HG03378 (cell line): ENCODE data around the gene BOLA3.
"Not testable (repeated sequence)": the region's sequence is repeated elsewhere in the genome, so short reads cannot be mapped to it uniquely, and the experiment has no call there.

ENCODE experiments used
- ATAC-seq: cut with Tn5 transposase; IDR thresholded peaks from one replicate; pipeline ENCODE4 v1.9.1; 2021; ENCODE audit warnings: mild to moderate bottlenecking, moderate library complexity; ENCODE audit not compliant: unreplicated experiment

Gene BOLA3

DNA sequence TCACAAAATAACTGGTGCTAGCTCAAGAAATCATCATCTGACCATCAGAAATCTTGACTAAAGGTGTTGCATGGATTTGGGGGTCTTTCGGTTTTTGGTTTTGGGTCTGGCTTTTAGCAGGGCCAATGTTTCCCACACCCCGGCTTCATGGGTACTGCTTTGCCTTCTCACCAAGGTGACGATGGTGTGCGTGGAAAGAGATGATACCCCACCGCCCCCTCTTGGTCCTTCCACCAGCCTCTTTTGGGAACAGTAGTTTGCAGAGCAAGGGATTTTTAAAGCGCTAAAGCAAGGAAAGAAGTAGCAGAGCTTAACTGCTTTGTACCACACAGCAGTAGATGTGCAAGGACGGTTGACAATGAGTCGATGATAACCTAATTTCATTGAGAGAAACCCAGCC, 42.3 kb downstream of the BOLA3 start:
- no peak for ATAC-seq

DNA sequence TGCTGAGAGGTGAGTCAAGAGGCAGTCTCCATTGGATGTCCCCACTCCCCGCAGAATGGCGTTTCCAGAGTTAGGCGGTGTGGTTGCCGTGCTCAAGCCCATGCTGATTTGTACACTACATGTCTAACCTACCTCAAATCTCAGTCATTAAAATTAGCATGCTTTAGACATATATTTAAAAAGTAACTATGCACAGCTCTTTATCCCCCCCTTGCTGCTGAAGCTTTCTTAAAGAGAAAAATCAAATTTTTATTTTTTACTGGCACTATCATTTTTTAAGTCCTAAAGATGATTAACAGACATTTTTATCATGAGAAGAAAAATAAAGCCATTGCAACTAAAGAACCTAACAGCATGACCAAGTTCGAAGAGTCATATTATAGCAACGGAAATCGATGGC, 42.9 kb downstream of the BOLA3 start:
- no peak for ATAC-seq

DNA sequence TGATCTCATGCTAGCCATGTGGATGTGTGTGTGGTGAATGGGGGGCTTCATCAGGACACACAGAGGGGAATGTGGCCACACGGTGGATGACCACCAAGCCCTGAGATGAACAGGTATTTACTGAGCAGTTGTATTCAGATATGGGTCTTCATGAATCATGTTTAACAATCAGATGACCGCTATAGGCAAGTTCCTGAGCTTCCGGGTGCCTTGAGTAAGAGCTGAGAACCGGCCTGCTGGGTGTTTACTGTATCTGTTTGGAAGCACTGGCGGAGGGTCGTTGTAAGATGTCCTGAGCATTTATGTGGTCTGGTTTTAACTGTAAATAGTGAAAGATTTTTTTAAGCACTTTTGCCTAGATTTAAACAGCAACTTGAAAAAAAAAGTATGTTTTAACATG, 43.9 kb downstream of the BOLA3 start:
- ATAC-seq, result no peak

DNA sequence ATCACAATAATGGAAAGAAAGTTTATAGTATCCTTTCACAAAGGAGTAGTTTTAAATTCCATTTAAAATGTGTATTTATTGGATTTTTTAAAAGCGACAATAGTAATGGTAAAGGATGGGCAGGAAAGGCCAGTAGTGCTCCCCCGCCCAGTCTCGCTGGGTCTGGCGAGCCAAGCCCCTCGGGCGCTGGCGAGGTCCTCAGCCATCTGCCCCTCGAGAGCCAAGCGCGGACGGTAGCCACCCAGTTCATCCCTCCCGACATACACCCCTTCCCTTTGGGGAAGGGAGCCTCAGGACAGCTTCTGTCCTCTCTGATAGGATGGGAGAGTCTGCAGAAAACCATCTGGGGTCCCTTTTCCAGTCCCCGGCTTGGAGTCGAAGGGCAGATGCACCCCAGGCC, 45.2 kb downstream of the BOLA3 start:
- ATAC-seq, result no peak

DNA sequence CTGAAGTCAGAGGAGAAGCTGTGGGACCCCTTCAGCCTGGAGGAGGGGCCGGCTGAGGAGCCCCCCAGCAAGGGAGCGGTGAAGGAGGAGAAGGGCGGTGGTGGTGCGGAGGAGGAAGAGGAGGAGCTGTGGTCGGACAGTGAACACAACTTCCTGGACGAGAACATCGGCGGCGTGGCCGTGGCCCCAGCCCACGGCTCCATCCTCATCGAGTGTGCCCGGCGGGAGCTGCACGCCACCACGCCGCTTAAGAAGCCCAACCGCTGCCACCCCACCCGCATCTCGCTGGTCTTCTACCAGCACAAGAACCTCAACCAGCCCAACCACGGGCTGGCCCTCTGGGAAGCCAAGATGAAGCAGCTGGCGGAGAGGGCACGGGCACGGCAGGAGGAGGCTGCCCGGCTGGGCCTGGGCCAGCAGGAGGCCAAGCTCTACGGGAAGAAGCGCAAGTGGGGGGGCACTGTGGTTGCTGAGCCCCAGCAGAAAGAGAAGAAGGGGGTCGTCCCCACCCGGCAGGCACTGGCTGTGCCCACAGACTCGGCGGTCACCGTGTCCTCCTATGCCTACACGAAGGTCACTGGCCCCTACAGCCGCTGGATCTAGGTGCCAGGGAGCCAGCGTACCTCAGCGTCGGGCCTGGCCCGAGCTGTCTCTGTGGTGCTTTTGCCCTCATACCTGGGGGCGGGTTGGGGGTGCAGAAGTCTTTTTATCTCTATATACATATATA, 46.0 kb downstream of the BOLA3 start:
- ATAC-seq, result no peak

DNA sequence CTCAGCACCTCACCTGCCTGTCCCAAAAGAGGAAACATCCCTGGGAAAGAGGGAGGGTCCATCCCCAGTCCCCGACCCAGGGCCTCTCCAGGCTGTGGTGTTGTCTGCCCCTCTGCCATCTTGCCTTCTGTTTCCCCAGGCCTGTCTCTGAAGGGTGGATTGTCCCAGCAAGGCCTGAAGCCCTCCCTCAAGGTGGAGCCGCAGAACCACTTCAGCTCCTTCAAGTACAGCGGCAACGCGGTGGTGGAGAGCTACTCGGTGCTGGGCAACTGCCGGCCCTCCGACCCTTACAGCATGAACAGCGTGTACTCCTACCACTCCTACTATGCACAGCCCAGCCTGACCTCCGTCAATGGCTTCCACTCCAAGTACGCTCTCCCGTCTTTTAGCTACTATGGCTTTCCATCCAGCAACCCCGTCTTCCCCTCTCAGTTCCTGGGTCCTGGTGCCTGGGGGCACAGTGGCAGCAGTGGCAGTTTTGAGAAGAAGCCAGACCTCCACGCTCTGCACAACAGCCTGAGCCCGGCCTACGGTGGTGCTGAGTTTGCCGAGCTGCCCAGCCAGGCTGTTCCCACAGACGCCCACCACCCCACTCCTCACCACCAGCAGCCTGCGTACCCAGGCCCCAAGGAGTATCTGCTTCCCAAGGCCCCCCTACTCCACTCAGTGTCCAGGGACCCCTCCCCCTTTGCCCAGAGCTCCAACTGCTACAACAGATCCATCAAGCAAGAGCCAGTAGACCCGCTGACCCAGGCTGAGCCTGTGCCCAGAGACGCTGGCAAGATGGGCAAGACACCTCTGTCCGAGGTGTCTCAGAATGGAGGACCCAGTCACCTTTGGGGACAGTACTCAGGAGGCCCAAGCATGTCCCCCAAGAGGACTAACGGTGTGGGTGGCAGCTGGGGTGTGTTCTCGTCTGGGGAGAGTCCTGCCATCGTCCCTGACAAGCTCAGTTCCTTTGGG, 47.2 kb downstream of the BOLA3 start:
- ATAC-seq, result no peak

DNA sequence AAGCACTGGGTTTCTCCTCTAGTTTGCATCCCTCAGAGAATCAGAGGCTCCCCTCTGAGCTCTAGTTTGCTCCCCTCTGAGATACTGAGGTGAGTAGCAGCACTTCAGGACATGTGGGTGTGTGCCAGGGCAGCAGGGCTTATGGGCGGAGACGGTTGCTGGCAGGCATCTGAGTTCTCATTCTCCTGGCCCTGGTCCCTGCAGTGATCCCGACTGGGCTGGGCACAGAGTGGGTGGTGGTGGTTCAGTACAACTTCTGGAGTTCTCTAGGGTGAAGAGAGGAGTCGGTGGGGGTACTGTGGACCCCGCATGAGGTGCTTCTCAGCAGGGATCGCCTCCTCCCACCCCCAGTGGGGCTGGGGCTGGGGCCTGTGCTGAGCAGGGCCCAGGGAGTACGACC, 47.9 kb downstream of the BOLA3 start:
- ATAC-seq, result no peak

DNA sequence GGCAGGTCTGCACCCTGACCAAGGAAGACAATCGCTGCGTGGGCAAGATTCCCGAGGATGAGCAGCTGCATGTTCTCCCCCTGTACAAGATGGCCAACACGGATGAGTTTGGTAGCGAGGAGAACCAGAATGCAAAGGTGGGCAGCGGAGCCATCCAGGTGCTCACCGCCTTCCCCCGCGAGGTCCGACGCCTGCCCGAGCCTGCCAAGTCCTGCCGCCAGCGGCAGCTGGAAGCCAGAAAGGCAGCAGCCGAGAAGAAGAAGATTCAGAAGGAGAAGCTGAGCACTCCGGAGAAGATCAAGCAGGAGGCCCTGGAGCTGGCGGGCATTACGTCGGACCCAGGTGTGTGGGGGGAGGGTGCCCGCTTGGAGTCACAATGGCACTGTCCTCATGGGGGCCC, 48.4 kb downstream of the BOLA3 start:
- ATAC-seq, result no peak

DNA sequence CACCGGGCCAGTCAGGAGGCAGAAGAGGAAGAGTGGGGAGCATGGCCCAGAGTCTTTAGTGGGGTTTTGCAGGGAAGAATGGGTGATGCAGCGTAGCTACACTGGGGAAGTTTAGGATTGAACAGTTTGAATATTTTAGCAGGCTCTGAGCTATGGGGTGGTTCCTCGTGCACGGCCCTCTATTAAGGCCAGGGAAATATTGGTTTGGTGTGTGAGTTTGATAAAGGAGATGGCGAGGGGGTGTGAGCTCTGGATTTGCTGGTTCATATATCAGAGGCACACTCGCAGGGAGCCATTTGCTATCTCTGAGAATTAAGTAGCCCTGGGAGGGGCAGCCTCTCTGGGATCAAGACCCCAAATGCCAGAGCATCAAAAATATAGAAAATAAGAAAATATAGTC, 50.1 kb downstream of the BOLA3 start:
- no peak for ATAC-seq

DNA sequence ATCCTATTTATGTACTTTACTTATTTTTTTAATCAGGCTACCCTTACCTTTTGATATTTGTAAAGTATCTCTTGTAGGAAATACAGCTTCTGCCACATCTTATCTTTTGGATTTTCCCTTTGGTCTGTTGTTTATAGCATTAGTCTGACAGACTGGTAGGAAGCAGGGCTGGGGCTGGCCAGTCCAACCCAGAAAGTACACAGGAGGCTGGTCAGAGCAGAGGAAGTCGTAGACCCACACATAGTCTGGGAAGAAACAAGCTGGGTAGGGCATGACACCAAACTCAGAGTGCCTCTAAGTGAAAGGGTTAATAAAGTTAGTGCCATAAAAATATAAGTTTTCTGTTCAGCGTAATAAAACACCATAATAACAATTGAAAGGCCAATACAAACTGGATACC, 51.7 kb downstream of the BOLA3 start:
- ATAC-seq, result no peak

DNA sequence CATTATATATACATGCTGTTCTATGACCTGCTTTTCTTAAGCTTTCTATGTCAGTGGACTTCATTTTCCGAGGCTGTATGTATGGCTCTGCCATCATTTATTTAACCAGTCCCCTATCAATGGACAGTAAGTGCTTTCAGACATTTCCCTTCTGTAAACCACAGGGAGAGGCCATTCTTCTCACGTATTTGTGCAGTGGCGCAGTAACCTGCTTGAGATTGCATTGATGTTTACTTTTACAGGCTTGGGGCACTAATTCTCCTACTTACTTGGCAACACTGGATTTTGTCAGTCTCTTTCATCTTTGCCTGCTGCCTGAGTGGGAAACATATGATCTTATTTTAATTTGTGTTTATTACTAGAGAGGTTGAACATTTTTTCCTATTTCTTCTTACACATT, 52.1 kb downstream of the BOLA3 start:
- no peak for ATAC-seq

DNA sequence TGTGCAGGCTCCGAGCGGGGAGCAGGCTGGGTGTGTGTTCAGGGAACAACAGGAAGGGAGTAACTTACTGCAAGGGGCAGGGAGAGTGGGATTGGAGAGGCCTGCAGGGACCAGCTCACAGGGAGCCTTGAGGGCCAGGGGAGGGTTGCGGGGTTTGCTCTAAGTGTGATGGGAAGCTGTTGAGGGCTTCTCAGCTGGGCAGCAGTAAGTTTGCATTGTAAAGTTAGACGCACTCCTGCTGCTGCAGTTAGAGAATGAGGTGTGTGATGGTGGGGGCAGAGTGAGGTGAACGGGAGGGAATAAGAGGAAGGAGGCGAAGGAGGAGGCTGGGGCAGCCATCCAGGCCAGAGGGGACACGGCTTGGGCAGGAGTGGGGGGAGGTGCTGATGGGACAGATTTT, 53.4 kb downstream of the BOLA3 start:
- ATAC-seq, result no peak

DNA sequence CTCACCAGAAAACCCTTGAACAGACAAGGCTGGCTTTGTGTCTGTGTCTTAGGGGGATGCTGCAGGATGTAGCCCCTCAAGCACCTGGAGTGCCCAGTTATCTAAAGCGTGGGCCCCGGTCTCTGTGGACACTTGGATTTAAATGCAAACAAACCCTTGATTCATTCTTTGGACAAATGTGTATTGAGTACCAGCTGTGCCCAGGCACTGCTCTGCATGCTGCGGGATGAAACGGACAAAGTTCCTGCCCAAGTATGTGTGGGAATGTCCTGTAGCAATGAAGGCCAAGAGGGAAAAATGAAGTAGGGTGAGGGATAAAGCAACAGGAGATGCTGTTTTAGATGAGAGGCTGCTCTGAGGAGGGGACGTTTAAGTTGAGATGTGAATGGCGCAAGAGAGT, 53.9 kb downstream of the BOLA3 start:
- ATAC-seq, result no peak

DNA sequence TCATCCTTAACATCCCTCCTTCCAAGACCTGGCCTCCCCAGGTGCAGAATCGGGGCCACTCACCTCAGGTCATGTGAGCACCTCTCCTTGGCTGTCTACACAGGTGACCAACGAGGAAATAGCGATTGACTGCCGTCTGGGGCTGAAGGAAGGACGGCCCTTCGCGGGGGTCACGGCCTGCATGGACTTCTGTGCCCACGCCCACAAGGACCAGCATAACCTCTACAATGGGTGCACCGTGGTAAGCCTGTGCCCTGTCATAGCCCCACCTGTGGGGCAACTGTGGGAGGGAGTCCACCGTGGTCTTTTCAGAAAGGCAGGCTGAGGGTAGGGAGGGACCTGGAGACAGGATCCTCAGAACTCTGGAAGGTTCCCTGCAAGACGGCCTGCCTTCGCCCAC, 54.3 kb downstream of the BOLA3 start:
- no peak for ATAC-seq

DNA sequence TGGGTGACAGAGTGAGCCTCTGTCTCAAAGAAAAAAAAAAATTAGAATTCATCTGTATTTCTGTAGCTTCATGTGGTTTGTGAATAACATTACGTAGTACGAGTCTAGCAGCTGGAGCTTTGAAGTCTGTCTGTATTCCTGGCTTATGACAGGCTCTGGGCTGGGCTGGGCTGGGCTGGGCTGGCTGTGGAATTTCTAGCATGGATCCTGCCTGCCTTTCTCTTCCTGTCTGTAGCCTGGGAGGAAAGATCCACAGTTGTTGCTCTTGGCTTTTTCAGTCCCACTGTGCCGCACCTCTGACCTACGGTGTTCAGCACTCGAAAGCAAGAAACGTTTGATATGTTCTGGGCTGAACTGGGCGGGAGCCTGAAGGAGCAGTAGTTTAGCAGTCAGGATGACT, 55.4 kb downstream of the BOLA3 start:
- no peak for ATAC-seq

DNA sequence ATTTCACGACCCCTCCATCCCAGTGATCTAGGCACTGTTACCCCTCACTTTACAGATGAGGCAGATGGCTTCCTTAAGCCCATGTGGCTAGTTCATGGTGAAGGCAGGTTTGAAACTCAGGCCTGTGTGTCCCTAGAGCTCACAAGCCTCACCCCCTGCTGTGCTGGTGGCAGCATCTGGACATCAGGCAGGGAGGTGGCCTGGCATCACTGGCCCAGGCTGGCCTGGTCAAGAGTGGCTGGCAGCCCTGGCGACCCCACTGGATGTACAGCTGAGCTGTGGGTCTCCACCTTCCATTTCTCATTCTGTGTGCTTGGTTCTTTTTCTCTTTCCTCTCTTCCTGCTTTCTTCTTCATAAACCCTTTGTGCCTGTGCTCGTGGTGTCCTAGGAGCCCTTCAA, 56.3 kb downstream of the BOLA3 start:
- ATAC-seq, result no peak

DNA sequence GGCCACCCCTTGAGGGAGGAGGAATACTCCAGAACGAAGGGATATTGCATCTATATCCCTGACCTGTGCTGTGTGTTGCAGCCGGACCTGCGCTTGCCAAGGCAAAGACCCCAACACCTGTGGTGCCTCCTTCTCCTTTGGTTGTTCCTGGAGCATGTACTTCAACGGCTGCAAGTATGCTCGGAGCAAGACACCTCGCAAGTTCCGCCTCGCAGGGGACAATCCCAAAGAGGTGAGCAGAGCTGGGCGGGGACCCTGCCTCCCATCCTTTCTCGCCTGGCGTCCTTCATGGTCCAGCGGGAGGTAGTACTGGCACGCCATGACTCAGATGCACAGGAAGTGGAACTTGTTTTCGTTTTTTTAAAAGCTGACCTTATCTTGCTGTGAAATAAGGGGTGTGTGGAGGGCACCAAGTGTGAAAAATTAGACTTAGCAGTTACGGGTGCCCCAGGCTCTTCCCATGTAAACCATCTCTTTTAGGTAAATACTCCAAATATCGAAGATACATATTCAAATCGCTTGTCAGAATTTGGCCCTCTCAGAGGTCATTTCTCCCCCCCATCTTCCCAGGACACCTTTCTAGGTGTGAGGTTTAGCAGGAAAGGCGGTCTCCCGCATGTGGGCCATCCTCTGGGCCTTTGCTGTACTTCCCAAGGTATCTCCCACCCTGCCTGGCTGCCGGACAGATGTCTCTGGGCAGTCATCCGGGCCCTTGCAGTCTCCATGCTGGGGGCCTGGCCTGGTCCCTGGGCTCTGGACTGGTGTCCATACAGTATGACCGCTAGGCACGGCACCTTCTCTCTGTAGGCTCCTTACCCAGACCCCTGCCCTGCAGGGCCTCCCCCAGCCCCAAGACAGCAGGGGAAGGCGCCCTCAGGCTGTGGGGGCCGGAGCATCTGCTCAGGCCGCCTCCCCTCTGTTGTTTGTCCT, 57.6 kb downstream of the BOLA3 start:
- no peak for ATAC-seq

DNA sequence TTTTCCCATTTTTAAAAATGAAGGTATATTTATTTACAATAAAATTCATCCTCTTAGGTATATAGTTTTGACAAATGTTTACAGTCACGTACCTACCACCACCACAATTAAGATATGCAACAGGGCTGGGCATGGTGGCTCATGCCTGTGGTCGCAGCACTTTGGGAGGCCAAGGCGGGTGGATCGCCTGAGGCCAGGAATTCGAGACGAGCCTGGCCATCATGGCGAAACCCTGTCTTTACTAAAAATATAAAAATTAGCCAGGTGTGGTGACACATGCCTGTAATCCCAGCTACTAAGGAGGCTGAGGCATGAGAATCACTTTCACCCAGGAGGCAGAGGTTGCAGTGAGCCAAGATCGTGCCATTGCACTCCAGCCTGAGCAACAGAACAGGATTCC, 59.0 kb downstream of the BOLA3 start:
- not testable (repeated sequence) for ATAC-seq

DNA sequence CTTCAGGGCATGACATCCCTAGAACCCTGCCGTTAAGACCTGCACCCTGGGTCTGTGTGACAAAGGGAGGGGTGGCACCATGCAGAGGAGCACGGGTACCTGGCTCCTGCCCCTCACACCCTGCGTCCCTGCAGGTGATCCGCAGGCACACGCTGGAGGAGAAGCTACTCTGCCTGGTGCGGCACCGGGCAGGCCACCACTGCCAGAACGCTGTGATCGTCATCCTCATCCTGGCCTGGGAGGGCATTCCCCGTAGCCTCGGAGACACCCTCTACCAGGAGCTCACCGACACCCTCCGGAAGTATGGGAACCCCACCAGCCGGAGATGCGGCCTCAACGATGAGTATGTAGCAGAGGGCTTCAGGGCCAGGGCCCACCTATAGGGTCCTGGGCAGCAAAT, 60.0 kb downstream of the BOLA3 start:
- no peak for ATAC-seq

DNA sequence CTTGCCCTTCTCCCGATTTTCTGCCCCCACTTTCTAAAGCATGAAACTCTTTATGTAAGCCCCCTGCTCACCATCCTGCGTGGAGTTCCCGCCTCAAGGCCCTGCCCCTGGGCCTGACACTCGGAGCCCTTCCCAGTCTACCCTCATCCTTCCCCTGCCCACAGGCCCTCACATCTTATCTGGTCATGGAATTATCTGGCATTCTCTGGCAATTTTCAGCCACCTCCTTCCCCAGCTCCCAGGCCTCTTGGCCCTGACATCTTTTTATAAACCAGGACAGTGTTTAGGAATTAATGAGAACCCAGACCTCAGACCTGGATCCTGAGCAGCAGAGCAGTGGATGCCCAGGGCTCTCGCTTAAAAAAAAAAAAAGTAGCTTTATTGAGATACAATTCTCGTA, 61.7 kb downstream of the BOLA3 start:
- ATAC-seq, result no peak
